OCI-LY7 (cell line): Measurements from ENCODE around the gene LMO4. TPM values are rescaled to one million over a fixed set of nuclear protein-coding genes. Genes with fewer than 3 reads are reported as not detected.

Experiments used
- BruUV-seq: library from RNA; stranded (reverse); fragments of 400-500 nt; replicated peaks from 2 replicates; lab custom pipeline; 2021; lab: Mats Ljungman, UMichigan
- CTCF ChIA-PET: fragments of 300-600 bp; sonication (Branson Sonifier 250); formaldehyde crosslinking; loops from one replicate; lab custom pipeline; 2022; ENCODE audit warnings: antibody characterized with exemption; ENCODE audit not compliant: unreplicated experiment; lab: Charles Lee
- POLR2A ChIA-PET: fragments of 300-600 bp; sonication (Branson Sonifier 250); formaldehyde crosslinking; loops from one replicate; lab custom pipeline; 2022; ENCODE audit warnings: antibody characterized with exemption; lab: Charles Lee
- DNase-seq: peaks from one replicate; pipeline ENCODE4 v3.0.0-alpha.2; 2015; ENCODE audit warnings: low spot score
- H2AFZ ChIP-seq: fragments of 200-600 bp; sonication (generic), shearing (Covaris generic); 2 replicates; pipeline ENCODE4 v1.6.1; 2014; ENCODE audit warnings: mild to moderate bottlenecking, antibody characterized with exemption, low read length, moderate library complexity
- H3K27ac ChIP-seq: fragments of 200-600 bp; sonication (generic); 2 replicates; pipeline ENCODE4 v1.5.1; 2014; ENCODE audit warnings: mixed run types, low read depth, mild to moderate bottlenecking, moderate library complexity, low read length, inconsistent platforms; ENCODE audit not compliant: poor library complexity, severe bottlenecking
- H3K36me3 ChIP-seq: fragments of 200-600 bp; sonication (generic); 2 replicates; pipeline ENCODE4 v1.6.1; 2014; ENCODE audit warnings: mild to moderate bottlenecking, antibody characterized with exemption, low read length, moderate library complexity, mixed read lengths; ENCODE audit not compliant: insufficient read depth
- H3K4me1 ChIP-seq: fragments of 200-600 bp; sonication (generic); 2 replicates; pipeline ENCODE4 v1.5.1; 2014; ENCODE audit warnings: mild to moderate bottlenecking, low read length; ENCODE audit not compliant: insufficient read depth, poor library complexity, severe bottlenecking
- H3K4me2 ChIP-seq: fragments of 200-600 bp; sonication (generic); 2 replicates; pipeline ENCODE4 v1.6.1; 2014; ENCODE audit warnings: mild to moderate bottlenecking, low read length
- H3K4me3 ChIP-seq: fragments of 200-600 bp; sonication (generic); 2 replicates; pipeline ENCODE4 v1.5.1; 2014; ENCODE audit warnings: mild to moderate bottlenecking, low read depth, low read length; ENCODE audit not compliant: poor library complexity, severe bottlenecking
- H3K79me2 ChIP-seq: fragments of 200-600 bp; sonication (generic); 2 replicates; pipeline ENCODE4 v1.6.1; 2016; ENCODE audit warnings: low read depth, mild to moderate bottlenecking, low read length, moderate library complexity, mixed read lengths; ENCODE audit not compliant: insufficient read depth
- H3K9me2 ChIP-seq: fragments of 200-600 bp; sonication (generic); 2 replicates; pipeline ENCODE4 v1.6.1; 2016; ENCODE audit warnings: mild to moderate bottlenecking, low read length, mixed read lengths; ENCODE audit not compliant: insufficient read depth
- H3K9me3 ChIP-seq: fragments of 200-600 bp; sonication (generic); 2 replicates; pipeline ENCODE4 v1.6.1; 2014; ENCODE audit warnings: mild to moderate bottlenecking, mixed run types, low read length, mixed read lengths
- H4K20me1 ChIP-seq: fragments of 200-600 bp; sonication (generic); 2 replicates; pipeline ENCODE4 v1.6.1; 2014; ENCODE audit warnings: mild to moderate bottlenecking, antibody characterized with exemption, low read length, moderate library complexity, mixed read lengths; ENCODE audit not compliant: insufficient read depth
- EZH2phosphoT487 ChIP-seq: fragments of 200-600 bp; sonication (generic); IDR thresholded peaks from 2 replicates; pipeline ENCODE4 v1.6.1; 2018; ENCODE audit warnings: low read depth, borderline replicate concordance, mild to moderate bottlenecking, mixed run types, antibody characterized with exemption, low read length, moderate library complexity, mixed read lengths
- intact Hi-C: fragments of 100-400 bp; cut with micrococcal nuclease; formaldehyde crosslinking; loops from one replicate; pipeline ENCODE4 v1.10.0; 2022; ENCODE audit not compliant: unreplicated experiment
- total RNA-seq, 2 experiments: library from RNA; depleted of rRNA in 1 of 2; stranded (reverse); fragments of >200 nt in 1 of 2; shearing (Covaris generic) in 1 of 2; gene quantifications; 2 replicates each; pipeline ENCODE4 v1.2.3, GENCODE V29; 2014 to 2022
- TF ChIP-seq, protein P1 (sequence below): fragments of 200-600 bp; sonication (generic); conservative IDR thresholded peaks from 2 replicates; pipeline ENCODE4 v1.5.1; 2014; ENCODE audit warnings: mild to moderate bottlenecking, antibody characterized with exemption, low read length, moderate library complexity, mixed read lengths

The LMO4 gene
- total RNA-seq, 2 experiments from 2014 or later: 19.9 to 35.8 TPM

GRCh38 chr1:87393445-87394085, 64.9 kb downstream of the LMO4 start:
- no TSS peak for BruUV-seq
- Histone ChIP-seq H3K36me3 (no peaks in the 10 kb centered on the region), H4K20me1 (no peaks in the 10 kb centered on the region), H2AFZ (no peak overlapping the region), H3K4me2 (no peak overlapping the region), H3K4me1 (no peaks in the 10 kb centered on the region), H3K27ac (no peak overlapping the region), H3K4me3 (no peak overlapping the region), H3K9me3 (no peaks in the 10 kb centered on the region), H3K79me2 (no peaks in the 10 kb centered on the region), H3K9me2 (no peaks in the 10 kb centered on the region)
- no peak for DNase-seq
- ChIA-PET CTCF (no interaction called here), POLR2A (interaction anchor here (0.7 kb wide), 1 partner anchor 82 kb away, joined by 5 read pairs; no protein-coding TSS in a partner anchor)
- intact Hi-C loops: loop anchor here (2.0 kb wide), 1 partner anchor 65 kb away; the partner anchor contains the start of gene LMO4
- TF ChIP-seq EZH2phosphoT487: no peak
- TF ChIP-seq, protein P1, sequence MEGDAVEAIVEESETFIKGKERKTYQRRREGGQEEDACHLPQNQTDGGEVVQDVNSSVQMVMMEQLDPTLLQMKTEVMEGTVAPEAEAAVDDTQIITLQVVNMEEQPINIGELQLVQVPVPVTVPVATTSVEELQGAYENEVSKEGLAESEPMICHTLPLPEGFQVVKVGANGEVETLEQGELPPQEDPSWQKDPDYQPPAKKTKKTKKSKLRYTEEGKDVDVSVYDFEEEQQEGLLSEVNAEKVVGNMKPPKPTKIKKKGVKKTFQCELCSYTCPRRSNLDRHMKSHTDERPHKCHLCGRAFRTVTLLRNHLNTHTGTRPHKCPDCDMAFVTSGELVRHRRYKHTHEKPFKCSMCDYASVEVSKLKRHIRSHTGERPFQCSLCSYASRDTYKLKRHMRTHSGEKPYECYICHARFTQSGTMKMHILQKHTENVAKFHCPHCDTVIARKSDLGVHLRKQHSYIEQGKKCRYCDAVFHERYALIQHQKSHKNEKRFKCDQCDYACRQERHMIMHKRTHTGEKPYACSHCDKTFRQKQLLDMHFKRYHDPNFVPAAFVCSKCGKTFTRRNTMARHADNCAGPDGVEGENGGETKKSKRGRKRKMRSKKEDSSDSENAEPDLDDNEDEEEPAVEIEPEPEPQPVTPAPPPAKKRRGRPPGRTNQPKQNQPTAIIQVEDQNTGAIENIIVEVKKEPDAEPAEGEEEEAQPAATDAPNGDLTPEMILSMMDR: no peak

DNA sequence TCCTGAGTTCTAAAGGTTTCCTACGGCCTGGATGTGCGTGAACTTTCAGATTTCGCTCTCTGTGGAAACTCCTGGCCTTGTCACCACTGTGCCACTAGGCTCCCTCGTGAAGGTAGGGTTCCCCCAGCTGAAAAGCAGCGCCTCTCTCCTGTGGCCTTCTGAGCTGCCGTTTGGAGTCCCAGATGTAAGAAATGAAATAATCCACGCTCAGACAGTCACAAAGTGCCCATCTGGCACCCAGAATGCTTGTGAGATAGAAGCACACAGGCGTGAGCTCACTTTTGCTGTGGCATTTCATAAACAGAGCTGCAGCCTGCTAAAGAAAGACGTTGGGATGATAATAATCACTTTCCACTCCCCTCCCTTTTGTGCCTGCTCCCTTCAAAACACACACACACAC, 65.8 kb downstream of the LMO4 start:
- no peaks in the 10 kb centered on the region for H3K36me3 ChIP-seq
- no peaks in the 10 kb centered on the region for H3K4me1 ChIP-seq
- DNase-seq: no peak
- no TSS peak for BruUV-seq
- H3K27ac ChIP-seq: no peak overlapping the region
- TF ChIP-seq, protein P1: no peak
- TF ChIP-seq EZH2phosphoT487: no peak
- no peak overlapping the region for H3K4me3 ChIP-seq
- intact Hi-C loops: loop anchor here (2.0 kb wide), 1 partner anchor 66 kb away; the partner anchor contains the start of gene LMO4
- H2AFZ ChIP-seq: no peak overlapping the region
- no peaks in the 10 kb centered on the region for H3K9me2 ChIP-seq
- H3K79me2 ChIP-seq: no peaks in the 10 kb centered on the region
- POLR2A ChIA-PET: interaction anchor here (0.8 to 1.4 kb wide), 5 partner anchors 9 to 59 kb away, joined by 3 to 17 read pairs (median 3); no protein-coding TSS in a partner anchor
- H3K9me3 ChIP-seq: no peaks in the 10 kb centered on the region
- CTCF ChIA-PET: no interaction called here
- H3K4me2 ChIP-seq: no peak overlapping the region
- H4K20me1 ChIP-seq: no peaks in the 10 kb centered on the region

DNA sequence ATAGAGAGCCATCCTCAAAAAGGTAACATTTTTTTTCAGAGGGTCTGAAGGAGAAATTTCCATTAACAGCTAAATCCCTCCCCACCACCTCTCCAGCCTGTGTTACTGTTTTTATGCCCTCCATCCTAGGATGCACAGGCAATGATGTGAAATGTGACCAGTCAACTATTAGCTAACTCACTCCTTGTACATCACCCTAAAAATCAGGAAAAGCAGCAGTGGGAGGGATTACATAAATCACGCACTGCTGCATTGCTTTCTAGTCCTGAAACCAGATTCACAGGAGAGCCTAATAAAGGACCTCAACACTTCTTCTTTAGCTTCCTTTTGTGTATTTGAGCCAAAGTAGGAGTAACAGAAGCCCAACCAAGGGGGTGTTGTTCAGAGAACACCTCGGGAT, 66.3 kb downstream of the LMO4 start:
- Histone ChIP-seq H4K20me1 (no peaks in the 10 kb centered on the region), H3K9me3 (no peaks in the 10 kb centered on the region), H3K4me1 (no peaks in the 10 kb centered on the region), H3K4me3 (no peak overlapping the region), H3K36me3 (no peaks in the 10 kb centered on the region), H3K9me2 (no peaks in the 10 kb centered on the region), H2AFZ (no peak overlapping the region), H3K27ac (no peak overlapping the region), H3K4me2 (no peak overlapping the region; the same call in 1 of the 2 replicates), H3K79me2 (no peaks in the 10 kb centered on the region)
- intact Hi-C loops: loop anchor here (2.0 kb wide), 1 partner anchor 66 kb away; the partner anchor contains the start of gene LMO4
- POLR2A ChIA-PET: interaction anchor here (0.8 to 1.4 kb wide), 5 partner anchors 9 to 59 kb away, joined by 3 to 17 read pairs (median 3); no protein-coding TSS in a partner anchor
- BruUV-seq: no TSS peak
- DNase-seq: no peak
- CTCF ChIA-PET: no interaction called here
- TF ChIP-seq, protein P1: no peak
